Tibial nerve (tissue), 4 donors: Measurements from ENCODE around the gene KIFBP.

Source experiments
- EP300 ChIP-seq, 2 donors: sonication (generic); formaldehyde crosslinking; IDR thresholded peaks; one replicate each; pipeline ENCODE4 v1.6.1; 2017; ENCODE audit warnings: antibody characterized with exemption in 2 of 2, mild to moderate bottlenecking in 1 of 2
- POLR2A ChIP-seq, 2 donors: fragments of 450-650 bp; IDR thresholded peaks; one replicate each; pipeline ENCODE4 v1.6.1; 2017; ENCODE audit warnings: antibody characterized with exemption in 2 of 2, mild to moderate bottlenecking in 2 of 2, moderate library complexity in 2 of 2
- TF ChIP-seq, protein P1 (sequence below), 5 experiments: fragments of 200-600 bp in 3 of 5; fragments of 450-650 bp in 2 of 5; sonication (generic) in 3 of 5; IDR thresholded peaks; one replicate each; pipeline ENCODE4 v1.5.1; 2016 to 2019; ENCODE audit warnings: antibody characterized with exemption in 5 of 5, mild to moderate bottlenecking in 3 of 5, moderate library complexity in 2 of 5

GRCh38 chr10:68950598-68950997, 38.0 kb upstream of the KIFBP start:
- TF ChIP-seq POLR2A (IDR thresholded peaks at IDR 0.05) = no peak
- TF ChIP-seq, protein P1, sequence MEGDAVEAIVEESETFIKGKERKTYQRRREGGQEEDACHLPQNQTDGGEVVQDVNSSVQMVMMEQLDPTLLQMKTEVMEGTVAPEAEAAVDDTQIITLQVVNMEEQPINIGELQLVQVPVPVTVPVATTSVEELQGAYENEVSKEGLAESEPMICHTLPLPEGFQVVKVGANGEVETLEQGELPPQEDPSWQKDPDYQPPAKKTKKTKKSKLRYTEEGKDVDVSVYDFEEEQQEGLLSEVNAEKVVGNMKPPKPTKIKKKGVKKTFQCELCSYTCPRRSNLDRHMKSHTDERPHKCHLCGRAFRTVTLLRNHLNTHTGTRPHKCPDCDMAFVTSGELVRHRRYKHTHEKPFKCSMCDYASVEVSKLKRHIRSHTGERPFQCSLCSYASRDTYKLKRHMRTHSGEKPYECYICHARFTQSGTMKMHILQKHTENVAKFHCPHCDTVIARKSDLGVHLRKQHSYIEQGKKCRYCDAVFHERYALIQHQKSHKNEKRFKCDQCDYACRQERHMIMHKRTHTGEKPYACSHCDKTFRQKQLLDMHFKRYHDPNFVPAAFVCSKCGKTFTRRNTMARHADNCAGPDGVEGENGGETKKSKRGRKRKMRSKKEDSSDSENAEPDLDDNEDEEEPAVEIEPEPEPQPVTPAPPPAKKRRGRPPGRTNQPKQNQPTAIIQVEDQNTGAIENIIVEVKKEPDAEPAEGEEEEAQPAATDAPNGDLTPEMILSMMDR (IDR thresholded peaks at IDR 0.05) = no peak
- TF ChIP-seq EP300 (IDR thresholded peaks at IDR 0.05) = no peak
